HG02870 (cell line): ENCODE data around the gene TMEM150C.

Source experiments
- ATAC-seq: cut with Tn5 transposase; IDR thresholded peaks from one replicate; pipeline ENCODE4 v1.9.1; 2021; ENCODE audit warnings: mild to moderate bottlenecking, moderate library complexity; ENCODE audit not compliant: unreplicated experiment

Gene TMEM150C

DNA sequence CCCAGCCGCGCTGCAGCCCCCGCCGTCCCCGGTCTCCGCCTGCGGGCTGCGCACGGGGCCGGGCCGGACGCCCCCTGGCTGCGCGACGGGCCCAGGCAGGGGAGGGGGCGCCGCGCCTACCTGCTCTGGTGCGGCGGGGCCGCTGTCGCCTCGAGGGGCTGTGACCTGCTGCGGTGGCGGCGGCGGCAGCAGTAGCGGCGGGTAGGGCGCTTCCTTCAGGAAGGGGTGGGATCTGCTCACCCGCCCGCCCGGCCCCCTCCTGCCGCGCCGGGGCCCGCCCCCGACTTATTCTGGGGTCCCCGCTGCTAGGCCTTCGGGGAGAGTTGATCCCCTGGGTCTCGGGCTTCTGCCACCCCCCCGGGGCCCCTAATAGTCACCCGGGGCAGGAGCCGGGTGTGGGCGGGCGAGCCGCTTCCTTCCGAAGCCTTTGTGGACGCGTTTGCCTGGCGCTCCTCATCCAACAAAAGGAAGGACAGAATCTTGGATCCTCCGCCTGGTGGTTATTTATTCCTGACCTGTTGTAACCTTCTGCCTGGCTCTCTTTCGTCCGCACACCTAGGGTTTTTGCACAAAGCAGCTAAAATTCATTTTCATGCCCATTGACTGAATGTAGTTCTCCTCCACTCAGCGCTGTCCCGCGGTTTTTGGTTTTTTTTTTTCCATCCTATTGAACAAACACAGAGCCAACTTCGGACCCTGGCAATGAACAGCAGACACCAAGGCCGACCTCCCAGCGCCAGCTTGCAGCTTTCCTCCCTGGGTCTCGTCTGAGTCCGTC lies at the start of gene TMEM150C:
TSS of gene TMEM150C (minus strand) at position 203 of the 778 bp plus-strand sequence. CDS start 57,331 bp downstream, outside the sequence.
- ATAC-seq = no peak

DNA sequence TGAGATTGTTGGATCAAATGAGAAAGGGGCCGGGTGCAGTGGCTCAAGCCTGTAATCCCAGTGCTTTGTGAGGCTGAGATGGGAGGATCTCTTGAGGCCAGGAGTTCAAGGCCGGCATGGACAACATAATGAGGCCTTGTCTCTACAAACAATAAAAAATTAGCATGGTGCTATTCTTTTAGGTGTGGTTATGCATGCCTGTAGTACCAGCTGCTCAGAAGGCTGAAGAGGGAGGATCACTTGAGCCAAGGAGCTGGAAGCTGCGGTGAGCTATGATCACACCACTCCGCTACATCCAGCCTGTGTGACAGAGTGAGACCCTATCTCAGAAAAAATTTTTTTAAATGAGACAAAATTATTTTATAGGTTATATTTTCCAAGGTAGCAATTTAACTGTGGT lies 49.7 kb upstream of the TMEM150C start:
- ATAC-seq = no peak

DNA sequence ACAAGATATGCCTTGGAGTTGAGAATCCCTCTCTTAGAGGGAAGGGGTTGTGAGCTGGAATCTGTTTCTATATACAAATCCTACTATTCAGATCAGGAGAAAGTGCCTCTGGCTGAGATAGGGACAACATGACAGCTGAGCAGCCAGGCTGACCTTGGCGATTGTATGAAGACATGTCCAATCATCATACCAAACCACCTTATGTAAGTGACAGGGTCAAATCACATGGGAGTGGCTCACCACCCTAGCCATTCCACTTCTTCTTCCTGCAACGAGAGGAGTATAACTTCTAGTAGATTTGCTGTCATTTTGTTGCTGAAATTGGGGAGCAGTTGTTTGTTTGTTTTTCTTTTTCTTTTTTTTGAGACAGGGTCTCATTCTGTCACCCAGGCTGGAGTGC lies 48.3 kb upstream of the TMEM150C start:
- no peak for ATAC-seq

DNA sequence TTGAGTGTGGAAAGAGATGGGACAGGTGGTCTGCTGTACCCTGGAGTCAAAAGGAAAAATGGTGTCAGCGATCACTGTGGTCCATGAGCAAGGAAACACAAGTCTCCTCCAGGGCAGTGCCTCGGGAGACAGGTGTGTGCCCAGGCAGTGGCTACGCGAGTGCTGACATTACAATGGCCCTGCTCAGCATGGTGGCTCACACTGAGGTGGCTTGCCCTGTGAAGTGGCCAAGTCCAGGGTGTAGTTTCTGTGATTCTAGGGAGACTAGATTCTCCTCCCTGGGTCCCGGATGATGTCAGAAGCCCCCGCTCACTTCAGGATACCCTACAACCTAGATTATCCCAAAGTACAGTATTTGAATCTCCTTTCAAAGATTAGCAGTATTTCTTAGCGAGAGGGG lies 44.8 kb upstream of the TMEM150C start:
- ATAC-seq = no peak

DNA sequence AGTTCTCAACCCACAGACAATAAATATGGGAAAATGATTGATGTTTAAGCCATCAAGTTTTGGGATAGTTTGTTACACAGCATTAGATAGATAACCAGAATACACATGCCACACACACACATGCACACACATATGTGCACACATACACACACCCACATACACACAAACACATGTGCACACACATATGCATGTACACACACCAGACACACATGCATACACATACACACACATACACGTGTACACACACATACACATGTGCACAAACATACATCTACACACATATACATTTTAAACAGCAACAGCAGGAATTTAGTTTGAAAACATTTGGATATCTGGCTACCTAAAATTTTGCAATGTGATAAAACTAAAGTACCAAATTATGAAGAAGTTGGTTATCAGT lies 42.7 kb upstream of the TMEM150C start:
- no peak for ATAC-seq

DNA sequence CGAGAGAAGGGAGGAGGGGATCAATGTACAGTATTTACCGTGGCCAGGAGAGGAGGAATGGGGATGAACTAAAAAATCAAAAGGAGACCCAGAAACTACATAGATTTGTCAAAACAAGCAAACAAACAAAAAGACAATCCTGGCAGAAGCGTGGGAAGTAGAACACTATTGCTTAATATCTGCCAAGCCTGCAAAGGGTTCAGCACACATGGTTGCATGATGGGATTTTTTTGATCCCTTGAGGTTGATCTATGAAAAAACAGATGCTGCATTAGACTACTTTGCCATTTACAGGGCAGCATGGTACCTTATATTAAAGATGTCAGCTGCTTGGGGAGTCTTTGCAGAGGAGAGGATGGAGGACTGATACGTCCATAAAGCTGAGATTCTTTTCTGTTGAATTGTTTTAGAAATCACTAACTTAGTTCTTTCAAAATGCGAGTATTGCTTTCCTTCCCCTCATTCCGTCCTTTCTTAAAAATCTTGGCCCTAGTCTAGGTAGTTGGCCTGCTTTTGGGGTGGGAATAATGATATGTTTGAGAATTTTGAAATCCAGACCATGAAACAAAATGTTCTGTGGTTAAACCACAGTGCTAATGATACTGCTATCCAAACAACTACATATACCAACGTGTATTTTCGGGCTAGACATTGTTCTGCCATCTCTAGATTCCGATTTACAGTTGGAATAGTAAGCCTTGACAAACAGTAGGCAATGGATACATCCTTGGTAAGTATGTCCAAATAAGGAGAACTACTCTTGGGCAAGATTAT lies 39.6 kb upstream of the TMEM150C start:
- no peak for ATAC-seq

DNA sequence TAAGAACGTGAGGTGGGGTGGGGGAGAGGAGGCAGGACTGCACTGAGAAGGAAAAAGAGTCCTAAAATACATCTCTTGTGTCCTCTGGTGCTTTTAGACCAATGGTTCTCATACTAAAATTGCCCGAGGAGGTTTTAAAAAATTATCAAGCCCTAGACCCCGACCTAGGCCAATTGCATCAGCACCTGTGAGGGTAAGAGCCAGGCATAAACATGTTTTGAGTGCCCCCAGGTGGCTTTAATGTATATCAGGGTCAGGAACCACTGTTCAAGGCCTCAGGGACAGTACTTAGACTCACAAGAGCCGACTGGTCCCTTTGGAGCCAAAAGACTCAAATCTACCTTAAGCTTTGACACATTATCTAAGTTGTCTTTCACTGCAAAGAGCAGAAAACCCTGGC lies 37.5 kb upstream of the TMEM150C start:
- ATAC-seq = no peak

DNA sequence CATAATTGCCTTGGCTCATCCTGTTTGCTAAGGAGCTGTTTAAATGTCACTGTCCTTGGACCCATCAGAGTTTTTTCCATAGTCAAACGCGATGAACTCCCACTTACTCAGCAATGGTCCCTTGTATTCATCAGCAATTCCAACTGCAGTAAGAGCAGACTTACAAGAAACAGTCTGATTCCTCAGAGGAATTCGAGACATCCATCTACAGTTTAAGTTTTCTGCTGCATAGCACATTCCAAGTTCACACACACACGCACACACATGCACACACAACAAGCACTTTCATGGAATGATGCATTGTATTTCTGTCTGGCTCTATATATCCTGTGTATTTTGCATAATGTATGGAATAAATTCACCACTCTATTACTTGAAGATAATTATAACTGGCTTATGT lies 32.7 kb upstream of the TMEM150C start:
- ATAC-seq = no peak

DNA sequence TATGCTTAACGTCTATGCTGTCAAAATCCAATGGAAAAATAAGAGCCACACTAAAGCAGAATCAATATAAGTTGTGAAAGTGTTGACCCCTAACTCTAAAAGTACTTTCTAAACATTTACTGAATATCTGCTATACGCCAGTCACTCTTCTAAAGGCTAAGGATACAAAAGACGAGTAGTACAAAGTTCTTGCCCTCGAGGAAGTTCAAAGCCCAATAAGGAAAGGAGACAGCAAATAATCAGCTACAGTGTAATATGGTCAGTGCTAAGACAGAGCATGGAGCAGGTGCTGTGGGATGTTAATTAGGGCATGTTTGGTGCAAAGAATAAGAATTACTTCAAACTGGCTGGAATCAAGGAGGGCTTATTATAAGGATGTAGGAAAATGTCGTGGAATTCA lies 31.6 kb upstream of the TMEM150C start:
- no peak for ATAC-seq

DNA sequence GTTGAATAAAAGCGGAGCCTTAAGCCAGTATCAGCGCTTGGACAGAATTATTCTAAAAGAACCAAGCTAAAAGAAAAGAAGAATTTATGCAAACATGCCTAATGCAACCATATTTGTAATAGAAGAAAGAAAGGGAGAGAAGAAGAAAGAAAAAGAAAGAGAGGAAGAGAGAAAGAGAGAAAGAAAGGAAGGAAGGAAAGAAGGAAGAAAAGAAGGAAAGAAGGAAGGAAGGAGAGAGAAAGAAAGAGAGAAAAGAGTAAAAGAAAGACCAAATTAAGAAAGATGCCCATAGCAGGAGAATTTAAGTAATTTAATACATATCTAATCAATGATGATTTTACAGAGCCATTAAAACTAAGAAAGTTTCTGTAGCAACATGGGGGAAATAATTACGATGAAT lies 30.9 kb upstream of the TMEM150C start:
- no peak for ATAC-seq

DNA sequence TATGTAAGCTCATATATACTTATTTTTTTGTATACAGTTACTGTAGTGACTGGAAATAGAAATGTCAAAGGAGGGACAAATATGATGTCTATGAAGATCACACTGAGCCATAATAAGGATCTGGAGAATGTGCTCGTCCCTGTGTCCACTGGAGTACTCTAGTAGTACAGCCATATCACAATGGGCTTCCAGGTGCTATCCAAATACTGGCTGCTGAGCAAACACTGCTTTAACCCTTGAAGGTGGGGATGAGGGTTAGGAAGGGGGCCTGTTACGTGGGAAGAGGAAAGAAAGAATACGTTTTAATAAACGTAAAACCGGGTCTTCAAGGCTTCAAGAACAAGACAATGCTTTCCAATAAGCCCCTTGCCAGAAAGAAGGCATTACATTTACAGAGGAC lies 29.8 kb upstream of the TMEM150C start:
- ATAC-seq = no peak

DNA sequence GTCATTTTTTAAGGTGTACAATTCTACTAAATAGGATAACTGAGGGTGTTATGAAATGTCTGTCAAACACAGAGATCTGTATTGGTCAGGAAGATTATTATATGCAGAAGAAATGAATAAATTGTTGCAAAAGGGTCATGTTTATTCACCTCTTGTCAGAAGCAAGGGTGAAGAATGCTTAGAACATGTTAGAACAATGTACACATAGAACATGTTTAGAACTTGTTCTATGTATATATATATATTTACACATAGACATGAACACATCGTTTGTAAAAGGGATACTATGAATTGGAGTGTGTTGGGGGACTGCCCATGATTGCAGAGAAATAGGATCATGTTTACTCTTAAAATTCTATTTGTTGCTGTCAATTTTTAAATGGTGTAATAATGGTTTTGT lies 28.0 kb upstream of the TMEM150C start:
- no peak for ATAC-seq

DNA sequence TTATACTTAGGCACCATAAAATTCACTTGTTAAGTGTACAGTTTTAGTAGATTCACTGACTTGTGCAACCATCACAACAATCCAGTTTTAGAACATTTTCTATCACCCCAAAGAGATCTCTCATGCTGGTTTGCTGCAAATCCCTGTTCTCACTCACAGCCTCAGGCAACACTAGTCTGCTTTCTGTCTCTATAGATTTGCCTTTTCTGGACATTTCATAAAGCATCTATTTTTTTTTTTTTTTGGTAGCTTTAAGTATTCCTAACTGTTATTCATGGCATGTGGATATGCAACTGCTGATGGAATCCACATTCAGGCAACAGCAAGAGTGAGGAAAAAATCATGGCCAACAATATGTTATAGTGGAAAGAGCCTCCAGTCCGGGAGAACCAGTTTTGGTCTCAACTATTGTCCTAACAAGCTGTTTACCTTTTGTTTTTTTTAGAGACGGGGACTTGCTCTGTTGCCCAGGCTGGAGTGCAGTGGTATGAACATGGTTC lies 27.0 kb upstream of the TMEM150C start:
- ATAC-seq = no peak

DNA sequence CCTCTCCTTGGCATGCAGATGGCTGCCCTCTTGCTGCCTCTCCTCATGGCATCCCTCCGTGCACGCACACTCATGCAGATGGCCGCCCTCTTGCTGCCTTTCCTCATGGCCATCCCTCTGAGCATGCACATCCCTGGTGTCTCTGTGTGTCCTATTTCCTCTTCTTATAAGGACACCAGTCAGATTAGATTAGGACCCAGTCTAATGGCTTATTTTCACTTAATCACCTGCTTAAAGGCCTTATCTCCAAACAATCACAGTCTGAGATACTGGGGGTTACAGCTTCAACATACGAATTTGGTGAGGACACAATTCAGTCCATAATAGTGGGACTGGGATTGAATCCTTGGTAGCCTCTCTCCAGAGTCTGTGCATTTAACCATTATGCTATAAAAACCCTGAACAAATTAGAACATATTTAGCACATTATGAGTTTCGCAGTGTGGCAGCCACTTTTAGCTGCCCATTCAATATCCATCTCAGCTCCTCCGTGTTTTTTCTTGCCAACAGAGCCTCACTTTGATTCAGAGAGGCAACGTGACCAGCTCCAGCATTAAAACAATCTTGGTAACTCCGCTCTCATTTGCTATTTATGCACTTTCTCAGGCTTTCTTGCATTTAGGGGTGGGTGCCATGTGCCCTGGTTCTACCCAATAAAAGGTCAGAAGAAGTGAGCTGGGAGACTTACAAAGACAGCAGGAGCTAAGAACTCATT lies 26.2 kb upstream of the TMEM150C start:
- ATAC-seq = no peak

DNA sequence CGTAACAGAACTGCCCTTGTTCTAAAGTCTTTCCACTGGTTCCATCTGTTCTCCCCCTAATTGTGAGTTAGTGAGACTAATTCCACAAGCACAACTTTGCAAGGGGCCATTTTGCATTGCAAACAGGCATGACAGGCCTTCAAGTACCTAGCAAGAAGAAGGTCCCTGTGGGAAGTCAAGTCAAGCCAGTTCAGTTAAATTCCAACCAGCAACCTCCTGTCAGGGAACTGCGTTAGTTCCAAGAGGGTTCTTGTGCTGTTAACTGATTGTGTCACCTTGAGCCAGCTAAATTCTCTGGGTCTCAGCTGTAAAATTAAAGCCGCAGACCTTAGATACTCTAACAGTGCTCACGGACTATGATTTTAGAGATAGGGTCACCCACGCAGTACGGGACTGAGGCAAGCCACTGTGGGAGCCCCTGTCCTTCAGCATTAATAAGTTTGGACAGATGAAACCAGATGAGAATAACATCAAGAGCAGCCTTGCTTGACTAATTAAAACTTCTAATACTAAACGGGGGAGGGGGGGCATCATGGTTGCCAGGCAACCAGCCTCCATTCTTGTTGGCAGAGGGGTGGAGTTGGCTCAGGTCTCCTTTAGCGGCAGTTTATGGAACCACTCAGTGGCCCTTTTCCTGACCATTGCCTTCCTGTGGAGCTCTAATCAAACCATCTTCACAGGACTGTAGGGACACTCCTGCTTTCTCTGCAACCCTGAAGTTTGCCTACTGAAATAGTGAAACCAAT lies 24.1 kb upstream of the TMEM150C start:
- ATAC-seq = no peak

DNA sequence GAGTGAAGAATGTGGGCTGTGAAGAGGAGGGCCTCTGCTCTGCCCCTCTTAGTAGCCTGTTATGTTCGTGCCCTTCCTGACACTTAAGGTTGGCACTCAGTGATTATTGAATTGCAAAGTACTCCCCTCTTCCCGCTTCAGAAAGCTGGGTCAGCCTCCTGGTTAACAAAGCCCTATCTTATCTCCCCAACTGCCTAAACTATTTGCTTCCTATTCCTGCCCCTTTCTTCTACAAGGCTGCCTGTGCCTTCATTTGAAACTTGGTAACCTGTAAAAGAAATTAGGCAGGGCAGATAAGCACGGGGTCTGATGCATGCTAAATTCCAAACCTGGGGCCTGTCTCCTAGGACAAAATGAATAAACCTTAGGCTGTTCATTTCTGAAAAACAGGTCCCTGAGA lies 23.1 kb upstream of the TMEM150C start:
- no peak for ATAC-seq

DNA sequence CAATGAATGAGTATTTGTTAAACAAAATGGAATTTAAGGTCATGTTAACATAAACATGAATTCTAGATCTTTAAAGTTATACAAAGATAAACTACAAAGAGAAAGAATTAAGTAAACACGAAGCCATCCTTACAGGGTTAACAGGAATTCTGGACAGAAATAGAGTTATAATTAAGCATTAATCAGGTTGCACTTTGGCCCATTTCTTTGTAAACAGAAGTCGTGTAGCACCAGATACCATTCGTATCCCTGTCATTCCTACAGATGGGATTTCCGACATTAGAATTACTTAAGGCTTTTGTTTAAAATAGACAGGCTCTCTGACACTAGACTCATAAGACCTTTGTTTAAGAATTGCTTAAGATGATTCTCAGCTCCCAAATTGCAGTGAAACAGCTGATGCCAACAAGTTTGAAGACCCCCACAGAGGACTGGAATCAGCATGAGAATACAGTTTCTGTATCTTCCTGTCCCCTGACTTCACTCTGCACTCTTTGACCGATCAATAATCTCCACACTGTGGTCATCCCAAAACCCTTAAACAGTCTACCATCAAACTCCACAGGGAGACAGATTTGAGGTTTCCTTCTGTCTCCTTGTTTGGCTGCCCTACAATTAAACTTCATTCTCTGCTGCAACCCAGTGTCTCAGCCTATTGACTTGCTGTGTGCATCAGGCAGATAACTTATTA lies 22.3 kb upstream of the TMEM150C start:
- ATAC-seq = no peak

DNA sequence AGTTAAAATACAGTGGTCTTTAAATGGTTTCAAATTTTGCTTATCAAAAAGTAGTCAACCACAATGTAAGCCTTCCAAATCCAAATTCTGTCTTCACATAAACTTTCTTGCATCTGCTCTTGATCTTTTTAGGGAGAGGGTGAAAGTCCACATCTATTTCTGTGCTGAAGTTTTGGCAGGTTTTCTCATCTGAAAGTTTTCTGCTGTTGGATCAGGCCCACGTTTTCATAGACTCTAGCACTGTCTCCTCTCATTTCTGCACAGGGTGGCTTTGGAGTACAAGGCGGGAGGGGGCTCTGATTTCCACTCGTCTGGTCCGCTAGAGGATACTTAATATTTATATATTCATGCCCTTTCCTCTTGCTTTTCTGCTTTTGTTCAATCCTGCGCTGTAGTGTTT lies 18.1 kb upstream of the TMEM150C start:
- ATAC-seq = no peak

DNA sequence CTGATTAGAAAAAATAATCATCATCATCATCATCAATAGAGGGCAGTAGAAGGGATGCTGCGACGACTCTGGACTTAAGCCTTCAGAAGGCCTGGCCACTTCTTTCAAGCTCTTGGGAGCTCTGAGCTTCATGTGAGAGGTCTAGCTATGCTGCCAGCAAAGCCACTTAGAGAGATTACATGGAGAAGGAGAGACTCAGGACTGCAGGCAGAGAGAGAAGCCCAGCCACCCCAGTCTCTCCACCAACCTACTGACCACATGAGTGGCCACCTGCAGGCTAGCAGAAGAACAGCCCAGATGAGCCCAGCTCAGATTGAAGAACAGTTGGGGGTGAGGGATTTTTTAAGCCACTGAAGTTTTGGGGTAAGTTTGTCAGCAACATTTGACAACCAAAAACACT lies 17.1 kb upstream of the TMEM150C start:
- no peak for ATAC-seq

DNA sequence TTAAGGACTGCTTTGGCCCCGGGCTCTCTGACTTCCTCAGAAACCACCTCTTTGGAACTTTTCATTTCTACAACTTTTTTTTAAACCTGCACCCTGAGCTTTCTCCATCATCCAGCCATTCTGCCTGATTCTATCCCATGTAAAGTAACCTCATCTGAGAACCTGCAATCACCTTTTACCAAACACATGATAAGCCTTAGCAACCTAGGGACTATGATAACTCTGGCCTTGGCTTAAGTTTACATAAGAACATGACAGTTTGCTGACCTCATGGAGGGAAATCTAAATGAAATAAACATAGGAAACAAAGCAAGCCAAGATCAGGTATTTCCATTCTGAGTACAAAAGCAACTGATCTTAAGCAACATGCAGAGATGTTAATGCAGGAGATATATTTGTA lies 15.7 kb upstream of the TMEM150C start:
- ATAC-seq = no peak
